Raji (cell line): Measurements from ENCODE around the gene ERCC5.

Source experiments
- POLR2A ChIP-seq: IDR thresholded peaks from 2 replicates; pipeline ENCODE4 v1.6.1; 2011; ENCODE audit warnings: low read depth, low read length, control low read depth; ENCODE audit not compliant: insufficient read depth

The ERCC5 gene

GRCh38 chr13:102825921-102826706, 19.7 kb upstream of the ERCC5 start:
- TF ChIP-seq POLR2A: no peak

- no peak for TF ChIP-seq POLR2A
These were observed 15.2 kb upstream of the ERCC5 start for GRCh38 chr13:102830646-102831045.

GRCh38 chr13:102836471-102836870, 9.4 kb upstream of the ERCC5 start:
- no peak for TF ChIP-seq POLR2A

GRCh38 chr13:102838273-102838672, 7.6 kb upstream of the ERCC5 start:
- TF ChIP-seq POLR2A: no peak

- no peak for TF ChIP-seq POLR2A
These were observed 6.8 kb upstream of the ERCC5 start for GRCh38 chr13:102838982-102839381.

- TF ChIP-seq POLR2A: no peak
These were observed 6.4 kb upstream of the ERCC5 start for GRCh38 chr13:102839462-102839861.

GRCh38 chr13:102845289-102845629, 573 bp upstream of the ERCC5 start:
- no peak for TF ChIP-seq POLR2A

GRCh38 chr13:102846261-102847015, 606 bp downstream of the ERCC5 start:
- TF ChIP-seq POLR2A: peak; percentile 67

GRCh38 chr13:102847272-102848234, 1.7 kb downstream of the ERCC5 start:
- no peak for TF ChIP-seq POLR2A

- no peak for TF ChIP-seq POLR2A
These were observed 3.1 kb downstream of the ERCC5 start for GRCh38 chr13:102848956-102849355.

GRCh38 chr13:102852556-102852955, 6.7 kb downstream of the ERCC5 start:
- TF ChIP-seq POLR2A: no peak

GRCh38 chr13:102854675-102855074, 8.8 kb downstream of the ERCC5 start:
- TF ChIP-seq POLR2A: no peak

GRCh38 chr13:102856557-102856956, 10.7 kb downstream of the ERCC5 start:
- TF ChIP-seq POLR2A: no peak

GRCh38 chr13:102862624-102863210, 16.9 kb downstream of the ERCC5 start:
- TF ChIP-seq POLR2A: no peak

- no peak for TF ChIP-seq POLR2A
These were observed 17.8 kb downstream of the ERCC5 start for GRCh38 chr13:102863590-102863989.
